Bronchial epithelial cell (primary cell): ENCODE results near the gene RAPGEF1. TPM values are rescaled to one million over a fixed set of nuclear protein-coding genes. Genes with fewer than 3 reads are reported as not detected.
A peak's percentile ranks its signal among the peaks of the same experiment; 100 is the strongest.
"Not testable (repeated sequence)": the region's sequence is repeated elsewhere in the genome, so short reads cannot be mapped to it uniquely, and the experiment has no call there.

Experiments used
- DNase-seq: peaks from one replicate; pipeline ENCODE4 v3.0.0-alpha.2; 2010; ENCODE audit warnings: low read depth
- FAIRE-seq: peaks from 2 replicates; lab custom pipeline; 2011; peaks lifted over from hg19 to GRCh38; lab: Jason Lieb, UNC
- H3K27me3 ChIP-seq: 2 replicates; pipeline ENCODE4 v1.5.1; 2011; ENCODE audit warnings: low read length; ENCODE audit not compliant: control insufficient read depth, insufficient read depth
- H3K36me3 ChIP-seq: 2 replicates; pipeline ENCODE4 v1.5.1; 2011; ENCODE audit warnings: low read length; ENCODE audit not compliant: control insufficient read depth, insufficient read depth
- H3K4me3 ChIP-seq: 2 replicates; pipeline ENCODE4 v1.5.1; 2011; ENCODE audit warnings: mild to moderate bottlenecking, low read depth, low read length, control low read depth
- total RNA-seq: library from RNA; depleted of rRNA; stranded (reverse); fragments of >200 nt; gene quantifications from 2 replicates; pipeline ENCODE4 v1.2.1, GENCODE V29; 2014
- TF ChIP-seq, protein P1 (sequence below): IDR thresholded peaks from 2 replicates; pipeline ENCODE4 v1.5.1; 2011; ENCODE audit warnings: mild to moderate bottlenecking, moderate library complexity, low read length, control low read depth, inconsistent platforms; ENCODE audit not compliant: insufficient read depth, severe bottlenecking

RAPGEF1 gene
- total RNA-seq, 1 donor from 2014 or later: 19.2 TPM

DNA sequence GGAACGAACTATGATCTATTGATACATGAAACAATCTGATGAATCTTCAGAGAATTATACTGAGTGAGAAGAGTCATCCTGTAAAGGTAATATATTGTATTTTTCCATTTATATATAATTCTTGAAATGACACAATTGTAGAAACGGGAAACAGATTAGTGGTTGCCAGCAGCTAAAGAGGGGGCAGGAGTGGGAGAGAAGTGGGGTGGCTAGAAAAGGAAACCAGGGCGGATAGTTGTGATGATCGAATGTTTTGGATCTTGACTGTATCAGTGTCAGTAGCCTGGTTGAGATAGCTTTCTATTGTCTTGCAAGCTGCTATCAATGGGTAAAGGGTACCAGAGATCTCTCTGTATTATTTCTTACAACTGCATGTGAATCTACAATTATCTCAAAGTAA is 17.7 kb upstream of the RAPGEF1 start:
- TF ChIP-seq, protein P1, sequence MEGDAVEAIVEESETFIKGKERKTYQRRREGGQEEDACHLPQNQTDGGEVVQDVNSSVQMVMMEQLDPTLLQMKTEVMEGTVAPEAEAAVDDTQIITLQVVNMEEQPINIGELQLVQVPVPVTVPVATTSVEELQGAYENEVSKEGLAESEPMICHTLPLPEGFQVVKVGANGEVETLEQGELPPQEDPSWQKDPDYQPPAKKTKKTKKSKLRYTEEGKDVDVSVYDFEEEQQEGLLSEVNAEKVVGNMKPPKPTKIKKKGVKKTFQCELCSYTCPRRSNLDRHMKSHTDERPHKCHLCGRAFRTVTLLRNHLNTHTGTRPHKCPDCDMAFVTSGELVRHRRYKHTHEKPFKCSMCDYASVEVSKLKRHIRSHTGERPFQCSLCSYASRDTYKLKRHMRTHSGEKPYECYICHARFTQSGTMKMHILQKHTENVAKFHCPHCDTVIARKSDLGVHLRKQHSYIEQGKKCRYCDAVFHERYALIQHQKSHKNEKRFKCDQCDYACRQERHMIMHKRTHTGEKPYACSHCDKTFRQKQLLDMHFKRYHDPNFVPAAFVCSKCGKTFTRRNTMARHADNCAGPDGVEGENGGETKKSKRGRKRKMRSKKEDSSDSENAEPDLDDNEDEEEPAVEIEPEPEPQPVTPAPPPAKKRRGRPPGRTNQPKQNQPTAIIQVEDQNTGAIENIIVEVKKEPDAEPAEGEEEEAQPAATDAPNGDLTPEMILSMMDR: no peak
- Histone ChIP-seq H3K36me3 (no peaks in the 10 kb centered on the region), H3K4me3 (no peak overlapping the region), H3K27me3 (peaks cover 8% of the 10 kb centered on the region)
- DNase-seq: no peak
- no peak for FAIRE-seq

DNA sequence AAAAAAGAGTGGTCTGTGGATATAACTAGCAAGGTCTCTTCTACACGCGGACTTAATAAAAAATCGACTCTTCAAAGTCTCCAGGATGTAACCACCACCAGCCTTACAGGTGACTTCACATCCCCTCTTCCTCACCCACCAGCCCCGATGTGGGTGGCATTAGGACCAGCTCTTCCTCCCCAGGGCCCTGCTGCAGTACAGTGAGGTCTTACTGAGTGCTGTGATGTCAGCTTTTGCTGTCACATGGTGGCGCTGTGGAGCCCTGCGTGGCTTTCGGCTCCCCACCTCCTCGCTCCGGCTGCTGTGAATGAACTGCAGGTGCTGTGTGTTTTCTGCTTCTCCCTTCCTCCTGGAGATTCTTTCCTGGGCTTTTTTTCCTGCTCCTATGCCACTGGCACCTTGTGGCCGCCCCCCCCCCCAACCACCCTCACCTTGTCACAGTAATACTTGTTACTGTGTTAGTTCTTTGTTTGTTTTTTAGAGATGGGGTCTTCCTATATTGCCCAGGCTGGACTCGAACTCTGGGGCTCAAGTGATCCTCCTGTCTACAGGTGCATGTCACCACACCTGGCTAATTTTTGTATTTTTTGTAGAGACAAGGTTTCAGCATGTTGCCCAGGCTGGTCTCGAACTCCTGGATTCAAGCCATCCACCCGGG is 15.8 kb upstream of the RAPGEF1 start:
- FAIRE-seq (no peak), DNase-seq (peak; percentile 70)
- no peak overlapping the region for H3K4me3 ChIP-seq
- H3K27me3 ChIP-seq: peaks cover 8% of the 10 kb centered on the region
- TF ChIP-seq, protein P1: peak; percentile 96
- H3K36me3 ChIP-seq: no peaks in the 10 kb centered on the region

DNA sequence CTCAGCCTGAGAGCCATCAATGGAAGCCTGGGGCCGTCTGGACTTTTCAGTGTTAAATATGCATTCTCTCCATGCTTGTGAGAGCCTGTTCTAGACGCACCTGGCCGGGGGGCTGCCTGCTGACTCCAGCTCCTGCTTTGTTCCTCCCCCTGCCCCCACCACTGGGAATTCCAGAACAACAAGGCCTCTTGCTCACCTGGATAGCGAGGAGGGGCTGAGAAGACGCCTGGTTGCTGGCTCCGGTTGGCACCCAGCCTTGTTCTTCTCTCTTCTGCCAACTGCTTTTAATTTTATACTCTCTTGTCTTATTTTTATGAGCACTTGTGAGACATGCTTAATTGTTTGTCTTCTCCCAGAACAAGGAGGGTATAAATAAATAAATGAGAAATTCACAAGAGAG is 15.0 kb upstream of the RAPGEF1 start:
- Histone ChIP-seq H3K27me3 (peaks cover 8% of the 10 kb centered on the region), H3K36me3 (no peaks in the 10 kb centered on the region), H3K4me3 (no peak overlapping the region)
- FAIRE-seq (no peak), DNase-seq (no peak)
- TF ChIP-seq, protein P1: no peak

DNA sequence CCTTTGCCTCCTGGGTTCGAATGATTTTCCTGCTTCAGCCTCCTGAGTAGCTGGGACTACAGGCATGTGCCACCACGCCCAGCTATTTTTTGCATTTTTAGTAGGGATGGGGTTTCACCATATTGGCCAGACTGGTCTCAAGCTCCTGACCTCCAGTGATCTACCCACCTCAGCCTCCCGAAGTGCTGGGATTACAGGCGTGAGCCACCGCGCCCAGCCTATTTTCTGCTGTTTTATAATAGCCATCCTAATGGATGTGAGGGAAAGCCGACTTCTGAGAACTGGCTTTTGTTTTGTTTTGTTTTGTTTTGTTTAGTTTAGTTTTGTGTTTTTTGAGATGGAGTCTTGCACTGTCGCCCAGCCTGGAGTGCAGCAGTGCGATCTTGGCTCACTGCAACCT is 13.9 kb upstream of the RAPGEF1 start:
- not testable (repeated sequence) for H3K36me3 ChIP-seq, H3K4me3 ChIP-seq, FAIRE-seq, H3K27me3 ChIP-seq, DNase-seq

DNA sequence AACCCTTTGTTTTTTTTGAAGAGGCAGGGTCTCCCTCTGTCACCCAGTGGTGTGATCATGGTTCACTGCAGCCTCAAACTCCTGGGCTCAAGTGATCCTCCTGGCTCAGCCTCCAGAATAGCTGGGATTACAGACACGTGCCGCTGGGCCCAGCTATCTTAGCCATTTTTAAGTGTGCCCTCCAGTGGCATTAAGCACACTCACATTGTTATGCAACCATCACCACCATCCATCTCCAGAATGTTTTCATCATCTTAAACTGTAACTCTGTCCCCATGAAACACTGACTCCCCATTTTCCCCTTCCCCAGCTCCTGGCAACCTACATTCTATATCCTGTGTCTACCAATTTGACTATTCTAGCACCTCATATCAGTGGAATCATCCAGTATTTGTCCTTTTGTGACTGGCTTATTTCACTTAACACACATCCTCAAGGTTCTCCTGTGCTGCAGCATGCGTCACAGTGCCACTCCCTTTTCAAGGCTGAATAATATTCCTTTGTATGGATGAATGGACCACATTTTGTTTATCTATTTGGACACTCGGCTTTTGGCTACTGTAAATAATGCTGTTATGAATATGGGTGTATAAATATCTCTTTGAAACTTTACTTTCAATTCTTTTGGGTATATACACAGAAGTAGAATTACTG is 12.5 kb upstream of the RAPGEF1 start:
- Histone ChIP-seq H3K36me3 (no peaks in the 10 kb centered on the region), H3K4me3 (no peak overlapping the region), H3K27me3 (peaks cover 4% of the 10 kb centered on the region)
- no peak for DNase-seq
- TF ChIP-seq, protein P1: no peak
- FAIRE-seq: no peak

DNA sequence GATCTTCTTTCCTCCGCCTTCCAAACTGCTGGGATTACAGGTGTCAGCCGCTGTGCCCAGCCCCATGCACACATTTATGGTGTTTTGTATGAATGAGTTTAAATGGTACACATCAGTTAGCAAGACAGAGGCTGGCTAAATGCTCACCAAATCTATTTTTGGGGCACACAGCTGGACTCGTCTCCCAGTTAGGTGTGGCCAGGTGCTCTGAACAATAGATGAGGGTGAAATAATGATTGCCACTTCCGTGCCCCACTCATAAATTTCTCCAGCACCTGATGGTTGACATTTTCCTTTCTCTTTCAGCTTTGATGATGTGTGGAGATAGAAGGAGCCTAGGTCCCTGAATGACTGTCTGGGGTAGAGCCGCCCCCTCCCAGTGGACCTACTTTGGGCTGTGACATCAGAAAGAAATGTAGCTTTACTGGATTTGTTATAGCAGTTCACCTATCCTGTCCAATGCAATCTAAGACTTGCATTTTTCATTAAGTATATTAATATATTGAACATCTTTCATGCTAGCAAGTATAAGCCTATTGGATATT is 8.6 kb upstream of the RAPGEF1 start:
- no peak for FAIRE-seq
- no peaks in the 10 kb centered on the region for H3K36me3 ChIP-seq
- no peak for DNase-seq
- no peak overlapping the region for H3K4me3 ChIP-seq
- no peaks in the 10 kb centered on the region for H3K27me3 ChIP-seq
- TF ChIP-seq, protein P1: no peak
